Activated CD8-positive, alpha-beta T cell treated with anti-CD3 and anti-CD28 coated beads for 36 hours (primary cell): ENCODE data around the gene CTCFL. TPM values are rescaled to one million over a fixed set of nuclear protein-coding genes. Genes with fewer than 3 reads are reported as not detected.

Source experiments
- ATAC-seq: fragments of 200-7000 bp; cut with Tn5 transposase; one replicate; pipeline ENCODE4 v1.10.0; 2021; ENCODE audit warnings: mild to moderate bottlenecking, moderate library complexity
- CTCF ChIA-PET: fragments of 350-600 bp; sonication (Branson Sonifier 250); formaldehyde crosslinking; loops from one replicate; lab custom pipeline; 2021; ENCODE audit warnings: antibody characterized with exemption; lab: Charles Lee
- POLR2A ChIA-PET: fragments of 350-600 bp; sonication (Branson Sonifier 250); formaldehyde crosslinking; loops from one replicate; lab custom pipeline; 2021; ENCODE audit warnings: antibody characterized with exemption; lab: Charles Lee
- DNase-seq: peaks from one replicate; pipeline ENCODE4 v3.0.0-alpha.2; 2020
- H3K27ac Mint-ChIP-seq: one replicate; pipeline ENCODE4 v1.8.0; 2021; ENCODE audit warnings: mild to moderate bottlenecking, mixed read lengths
- H3K27me3 Mint-ChIP-seq: one replicate; pipeline ENCODE4 v1.8.0; 2021; ENCODE audit warnings: mixed read lengths
- H3K36me3 Mint-ChIP-seq: one replicate; pipeline ENCODE4 v1.8.0; 2021; ENCODE audit warnings: low read depth, mixed read lengths
- H3K4me1 Mint-ChIP-seq: one replicate; pipeline ENCODE4 v1.8.0; 2021; ENCODE audit warnings: low read depth, mixed read lengths
- H3K4me3 Mint-ChIP-seq: one replicate; pipeline ENCODE4 v1.8.0; 2021; ENCODE audit warnings: mild to moderate bottlenecking, moderate library complexity, mixed read lengths
- H3K9me3 Mint-ChIP-seq: one replicate; pipeline ENCODE4 v1.8.0; 2021; ENCODE audit warnings: mixed read lengths
- CTCF ChIP-seq: fragments of 200-600 bp; IDR thresholded peaks from one replicate; pipeline ENCODE4 v1.8.0; 2022; ENCODE audit warnings: antibody characterized with exemption, mild to moderate bottlenecking
- intact Hi-C: fragments of 100-400 bp; cut with micrococcal nuclease; formaldehyde crosslinking; loops from one replicate; pipeline ENCODE4 v1.10.0; 2022
- total RNA-seq, 2 experiments: library from RNA; stranded (reverse); gene quantifications; one replicate each; pipeline ENCODE4 v1.2.3, GENCODE V29; 2021

Gene CTCFL
- total RNA-seq, 2 experiments from 2014 or later, result not detected

- Mint-ChIP-seq H3K27me3 (no peaks in the 10 kb centered on the region), H3K4me3 (no peak overlapping the region), H3K4me1 (no peaks in the 10 kb centered on the region), H3K36me3 (no peaks in the 10 kb centered on the region), H3K27ac (no peak overlapping the region), H3K9me3 (no peaks in the 10 kb centered on the region)
- ChIA-PET POLR2A (interaction anchor here (1.0 to 1.1 kb wide), 2 partner anchors 9 to 62 kb away, joined by 3 read pairs; no protein-coding TSS in a partner anchor), CTCF (interaction anchor here (1.1 to 1.4 kb wide), 3 partner anchors 9 to 31 kb away, joined by 3 to 4 read pairs (median 4); no protein-coding TSS in a partner anchor)
- peak; percentile 18 for TF ChIP-seq CTCF
- peak; percentile 30 for DNase-seq
- ATAC-seq, result peak; percentile 74
- intact Hi-C loops, result no loop called here
Observed at GRCh38 chr20:57464642-57465211, 60.2 kb downstream of the CTCFL start.

DNA sequence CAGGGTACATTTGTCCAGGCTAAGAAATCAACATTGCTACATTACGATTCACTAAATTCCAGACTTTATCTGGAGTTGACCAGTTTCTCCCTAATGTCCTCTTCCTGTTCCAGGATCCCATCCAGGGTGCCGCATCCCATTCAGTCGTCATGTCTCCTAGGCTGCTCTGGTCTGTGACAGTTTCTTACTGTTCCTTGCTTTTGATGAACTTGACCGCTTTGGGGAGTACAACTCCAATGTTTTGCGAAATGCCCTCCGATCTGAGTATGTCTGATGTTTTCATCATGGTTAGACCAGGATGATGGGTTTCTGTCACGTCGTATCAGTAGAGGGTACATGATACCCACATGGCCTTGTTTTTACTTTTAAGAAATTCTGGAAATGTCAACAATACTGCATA is 62.2 kb downstream of the CTCFL start:
- Mint-ChIP-seq H3K9me3 (no peaks in the 10 kb centered on the region), H3K36me3 (no peaks in the 10 kb centered on the region), H3K27ac (no peak overlapping the region), H3K4me1 (no peaks in the 10 kb centered on the region), H3K4me3 (no peak overlapping the region), H3K27me3 (no peaks in the 10 kb centered on the region)
- intact Hi-C loops, result no loop called here
- CTCF ChIA-PET, result no interaction called here
- ATAC-seq (no peak), DNase-seq (no peak)
- no peak for TF ChIP-seq CTCF
- POLR2A ChIA-PET, result no interaction called here

DNA sequence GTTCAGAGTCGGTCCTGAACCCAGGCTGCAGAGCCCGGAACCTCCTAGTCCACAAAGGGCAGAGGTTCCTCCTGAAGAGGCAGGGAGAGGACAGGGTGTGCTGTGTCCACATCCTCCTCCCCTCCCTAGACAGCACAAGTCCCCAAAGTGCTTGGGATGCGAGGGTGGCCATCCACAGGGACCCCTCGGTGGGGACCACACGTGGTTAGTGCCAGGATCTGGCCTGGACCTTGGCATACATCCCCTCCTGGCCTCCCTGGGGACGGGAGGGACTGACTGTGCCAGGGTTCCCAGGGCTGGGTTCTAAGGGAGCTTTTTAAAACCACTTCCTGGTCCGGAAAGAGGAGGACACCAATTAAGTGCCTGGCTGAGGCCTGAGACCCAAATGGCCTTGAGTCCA is 63.2 kb downstream of the CTCFL start:
- Mint-ChIP-seq H3K27ac (no peak overlapping the region), H3K4me1 (no peaks in the 10 kb centered on the region)
- POLR2A ChIA-PET, result no interaction called here

DNA sequence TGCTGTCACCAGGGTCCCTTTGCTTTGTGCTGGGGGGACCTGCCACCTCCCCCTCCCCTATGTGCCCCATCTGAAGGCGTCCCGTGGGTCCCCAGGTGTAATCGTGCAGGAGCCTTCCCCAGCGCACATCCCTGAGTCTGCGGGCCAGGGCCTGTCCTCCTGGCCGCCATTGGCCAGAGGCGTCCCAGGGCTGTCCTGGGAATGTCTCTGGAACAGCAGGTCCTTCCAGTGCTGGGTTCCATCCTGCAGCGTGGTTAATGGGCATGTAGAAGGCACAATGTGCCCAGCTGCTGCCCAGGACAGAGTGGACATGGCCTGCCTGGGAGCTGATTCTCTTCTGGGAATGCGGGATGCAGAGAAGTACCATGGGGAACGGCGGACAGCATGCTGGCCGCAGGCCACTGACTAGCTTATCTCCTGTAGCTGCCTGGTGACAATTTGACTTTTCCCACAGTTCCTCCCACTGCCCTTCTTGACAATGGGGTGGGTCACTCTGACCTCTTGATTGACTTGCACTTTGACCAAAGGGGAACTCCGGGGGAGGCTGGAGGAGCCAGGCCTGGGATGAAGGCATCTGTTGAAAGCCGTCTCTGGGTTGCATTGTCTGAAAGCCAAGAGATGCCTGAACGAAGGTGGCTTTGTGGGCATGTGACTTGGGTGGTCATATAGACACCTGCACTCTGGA is 64.0 kb downstream of the CTCFL start:
- Mint-ChIP-seq H3K4me1 (no peaks in the 10 kb centered on the region), H3K4me3 (no peak overlapping the region), H3K27me3 (no peaks in the 10 kb centered on the region), H3K27ac (no peak overlapping the region), H3K36me3 (no peaks in the 10 kb centered on the region), H3K9me3 (no peaks in the 10 kb centered on the region)
- ChIA-PET POLR2A (no interaction called here), CTCF (no interaction called here)
- DNase-seq (no peak), ATAC-seq (no peak)
- intact Hi-C loops, result no loop called here
- no peak for TF ChIP-seq CTCF

More for the DNA sequence above, 63.2 kb downstream of the CTCFL start:
- Mint-ChIP-seq H3K36me3 (no peaks in the 10 kb centered on the region), H3K27me3 (no peaks in the 10 kb centered on the region), H3K9me3 (no peaks in the 10 kb centered on the region), H3K4me3 (no peak overlapping the region)
- TF ChIP-seq CTCF, result no peak
- DNase-seq (no peak), ATAC-seq (no peak)
- CTCF ChIA-PET, result no interaction called here
- intact Hi-C loops, result no loop called here

GRCh38 chr20:57459897-57460296 is 65.0 kb downstream of the CTCFL start:
- H3K36me3 Mint-ChIP-seq, result no peaks in the 10 kb centered on the region
- DNase-seq, result no peak
- no peak for TF ChIP-seq CTCF
- no peaks in the 10 kb centered on the region for H3K27me3 Mint-ChIP-seq
- intact Hi-C loops, result no loop called here
- POLR2A ChIA-PET, result no interaction called here
- no peak for ATAC-seq
- no peak overlapping the region for H3K4me3 Mint-ChIP-seq
- no peaks in the 10 kb centered on the region for H3K4me1 Mint-ChIP-seq
- CTCF ChIA-PET, result no interaction called here
- H3K9me3 Mint-ChIP-seq, result no peaks in the 10 kb centered on the region
- H3K27ac Mint-ChIP-seq, result no peak overlapping the region
